Spleen (tissue), 11 donors: Measurements from ENCODE around the gene SSR4. TPM values are rescaled to one million over a fixed set of nuclear protein-coding genes. Genes with fewer than 3 reads are reported as not detected.

Source experiments
- DNase-seq: peaks from one replicate; pipeline ENCODE4 v3.0.0-alpha.2; 2020
- H3K27ac ChIP-seq, 8 donors: fragments of 200-600 bp; sonication (generic) in 7 of 8; 1 replicate in 4 of 8; 2 replicates in 4 of 8; pipeline versions ENCODE4 v1.5.0 to v1.8.0; 2016 to 2021; ENCODE audit warnings: inconsistent platforms in 4 of 8, mild to moderate bottlenecking in 4 of 8, moderate library complexity in 1 of 8
- H3K27me3 ChIP-seq, 7 donors: fragments of 200-600 bp; sonication (generic) in 6 of 7; replicated peaks in 1 of 7; 1 replicate in 4 of 7; 2 replicates in 3 of 7; pipeline versions ENCODE4 v1.5.0 to v1.8.0; 2016 to 2021; ENCODE audit warnings: inconsistent platforms in 3 of 7, mild to moderate bottlenecking in 1 of 7
- H3K36me3 ChIP-seq, 6 donors: fragments of 200-600 bp; sonication (generic) in 5 of 6; 1 replicate in 4 of 6; 2 replicates in 2 of 6; pipeline versions ENCODE4 v1.5.0 to v1.8.0; 2016 to 2021; ENCODE audit warnings: inconsistent platforms in 2 of 6
- H3K4me1 ChIP-seq, 6 donors: fragments of 200-600 bp; sonication (generic) in 5 of 6; 1 replicate in 3 of 6; 2 replicates in 3 of 6; pipeline versions ENCODE4 v1.5.0 to v1.8.0; 2016 to 2021; ENCODE audit warnings: inconsistent platforms in 3 of 6
- H3K4me3 ChIP-seq, 8 donors: fragments of 200-600 bp; sonication (generic) in 7 of 8; 1 replicate in 4 of 8; 2 replicates in 4 of 8; pipeline versions ENCODE4 v1.5.0 to v1.8.0; 2016 to 2021; ENCODE audit warnings: inconsistent platforms in 4 of 8, mild to moderate bottlenecking in 4 of 8, moderate library complexity in 2 of 8
- H3K9me3 ChIP-seq, 8 donors: fragments of 200-600 bp; sonication (generic) in 7 of 8; 1 replicate in 4 of 8; 2 replicates in 4 of 8; pipeline versions ENCODE4 v1.5.0 to v1.8.0; 2016 to 2021; ENCODE audit warnings: inconsistent platforms in 4 of 8
- CTCF ChIP-seq, 11 experiments: fragments of 200-600 bp in 7 of 11; fragments of 450-650 bp in 4 of 11; sonication (generic) in 4 of 11; IDR thresholded peaks in 8 of 11; conservative IDR thresholded peaks in 3 of 11; 1 replicate in 7 of 11; 2 replicates in 4 of 11; pipeline versions ENCODE4 v1.4.0 to v1.8.0; 2016 to 2021; ENCODE audit warnings: antibody characterized with exemption in 11 of 11, inconsistent platforms in 4 of 11, mild to moderate bottlenecking in 1 of 11
- POLR2A ChIP-seq, 3 donors: fragments of 450-650 bp; IDR thresholded peaks; one replicate each; pipeline ENCODE4 v1.5.1; 2017; ENCODE audit warnings: antibody characterized with exemption in 3 of 3, mild to moderate bottlenecking in 1 of 3
- POLR2AphosphoS5 ChIP-seq, 3 donors: sonication (generic); formaldehyde crosslinking; IDR thresholded peaks; one replicate each; pipeline ENCODE4 v1.5.1; 2017; ENCODE audit warnings: antibody characterized with exemption in 3 of 3
- WGBS, 5 donors: extraction: QIAGEN DNeasy Blood & Tissue Kit in 3 of 5; methylation state at CpG; one replicate each; pipeline versions ENCODE4 v1.1.5 to v1.1.7; 2013 to 2018; 5-methylcytosine and 5-hydroxymethylcytosine counted together
- intact Hi-C: fragments of 100-400 bp; cut with DNase I; formaldehyde crosslinking; loops from one replicate; pipeline ENCODE4 v1.15.0; 2023; ENCODE audit warnings: low total_unique reads
- polyA plus RNA-seq, 3 donors: library from polyadenylated mRNA; stranded (reverse); fragments of 200-250 nt; gene quantifications; one replicate each; pipeline ENCODE4 v1.2.1, GENCODE V29; 2013
- total RNA-seq, 7 donors: library from RNA; depleted of rRNA in 3 of 7; stranded (reverse); fragments of >200 nt in 3 of 7; fragmentation: NEBNext Ultra II Directional in 4 of 7; extraction: Animal tissue kit (Norgen Biotek cat#: 25700) in 4 of 7; gene quantifications; one replicate each; pipeline versions ENCODE4 v1.1.0 to v1.2.1, GENCODE V29; 2016 to 2021
- donor health status: healthy with polysubstance abuse.
- donor health status: DM: no; HTN: no; CAD: no; lungs with moderate emphysema.
- donor health status: DM: no; HTN: no; CAD: no.
- donor health status: Bipolar disorder and iron deficiency.
- donor health status: healthy.
- donor health status: DM: no; HTN: no; CAD: no.
- donor health status: DM: yes; HTN: yes; CAD: no.

Gene SSR4
- total and polyA plus RNA-seq, 10 donors, result 144 to 488 (median 255) TPM

DNA sequence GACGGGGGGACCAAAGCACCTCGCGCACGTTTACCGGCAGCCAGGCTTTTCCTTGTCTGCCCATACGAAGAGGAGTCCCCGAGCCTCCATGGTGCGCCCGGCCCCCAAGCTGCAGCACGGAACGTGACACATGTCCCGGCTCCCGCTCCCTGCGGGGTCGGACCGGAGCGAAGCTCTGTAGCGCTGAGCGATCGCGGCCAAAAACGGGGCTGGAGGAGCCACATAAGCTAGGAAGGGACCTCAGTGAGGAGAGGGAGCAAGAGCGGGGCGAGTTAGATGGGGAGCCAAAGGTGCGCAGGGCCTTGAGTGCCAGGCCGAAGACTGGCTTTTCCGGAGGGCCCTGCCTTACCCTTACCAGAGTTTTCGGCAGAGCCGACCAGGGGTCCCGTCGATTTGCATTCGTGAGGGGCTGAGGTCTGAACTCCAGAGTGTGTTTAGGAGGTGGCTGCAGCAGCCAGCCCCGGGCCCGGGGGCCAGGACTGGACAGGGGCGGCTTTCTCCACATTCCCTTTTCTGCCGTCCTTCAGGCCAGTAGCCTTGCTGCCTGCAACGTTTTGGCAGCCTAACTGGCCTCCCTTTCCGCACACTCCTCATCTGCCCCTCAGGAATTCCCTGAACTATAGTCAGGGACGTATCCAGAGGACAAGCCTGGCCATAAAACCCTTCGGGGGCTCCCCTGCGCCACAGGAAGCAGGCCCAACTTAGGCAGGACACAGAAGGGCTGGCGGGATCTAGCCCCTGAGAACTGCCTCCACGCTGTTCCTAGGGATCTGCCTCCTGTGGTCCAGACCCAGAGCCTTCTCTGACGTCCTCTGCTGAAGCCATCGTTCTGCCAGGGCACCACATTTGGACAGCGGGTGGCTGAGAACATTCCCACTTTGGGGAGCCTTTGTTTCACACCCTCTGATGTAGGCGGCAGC is 689 bp downstream of the SSR4 start:
- Histone ChIP-seq H3K36me3 (peaks cover 0 to 58% (median 19%) of the 10 kb centered on the region in 6 donors), H3K27ac (peak overlapping the region; percentile 82 to 98 (median 96)), H3K27me3 (no peaks in the 10 kb centered on the region), H3K9me3 (peaks cover 0 to 22% (median 0%) of the 10 kb centered on the region in 8 donors), H3K4me1 (peaks cover 5 to 57% (median 30%) of the 10 kb centered on the region in 6 donors), H3K4me3 (peak overlapping the region; percentile 60 to 83 (median 66))
- TF ChIP-seq POLR2AphosphoS5 (IDR thresholded peaks at IDR 0.05), result no peak
- TF ChIP-seq POLR2A (IDR thresholded peaks at IDR 0.05), result no peak
- no peak for TF ChIP-seq CTCF (IDR thresholded peaks at IDR 0.05 in 8 of 11, conservative IDR thresholded peaks at IDR 0.05 in 3 of 11)
- WGBS, 5 donors, result 8 to 45% (median 14%) methylated on average over 13 to 47 of the region's 47 CpGs
- no peak for DNase-seq
- intact Hi-C loops, result no loop called here

- peaks cover 0 to 35% (median 19%) of the 10 kb centered on the region in 6 donors for H3K36me3 ChIP-seq
- 92 to 94% (median 93%) methylated on average over 7 to 15 of the region's 15 CpGs; no CpG with 5 or more reads in 1 of the 5 donors for WGBS, 5 donors
- TF ChIP-seq POLR2AphosphoS5 (IDR thresholded peaks at IDR 0.05) (no peak), CTCF (IDR thresholded peaks at IDR 0.05 in 8 of 11, conservative IDR thresholded peaks at IDR 0.05 in 3 of 11) (no peak), POLR2A (IDR thresholded peaks at IDR 0.05) (no peak)
- intact Hi-C loops, result no loop called here
- H3K27me3 ChIP-seq, result no peaks in the 10 kb centered on the region
- DNase-seq, result no peak
- H3K27ac ChIP-seq, result no peak overlapping the region
- H3K4me3 ChIP-seq, result no peak overlapping the region
- peaks cover 5 to 39% (median 26%) of the 10 kb centered on the region in 6 donors for H3K4me1 ChIP-seq
- H3K9me3 ChIP-seq, result peaks cover 0 to 22% (median 0%) of the 10 kb centered on the region in 8 donors
Observed at GRCh38 chrX:153797415-153798015, 3.0 kb downstream of the SSR4 start.

GRCh38 chrX:153799326-153799725 is 4.9 kb downstream of the SSR4 start:
- Histone ChIP-seq H3K36me3 (peaks cover 0 to 35% (median 19%) of the 10 kb centered on the region in 6 donors), H3K4me1 (peaks cover 5 to 28% (median 17%) of the 10 kb centered on the region in 6 donors), H3K27ac (no peak overlapping the region), H3K9me3 (peaks cover 0 to 15% (median 0%) of the 10 kb centered on the region in 8 donors), H3K27me3 (no peaks in the 10 kb centered on the region), H3K4me3 (no peak overlapping the region)
- no peak for DNase-seq
- 89 to 92% (median 90%) methylated on average over 5 of the region's 5 CpGs; no CpG with 5 or more reads in 1 of the 5 donors for WGBS, 5 donors
- TF ChIP-seq CTCF (IDR thresholded peaks at IDR 0.05 in 8 of 11, conservative IDR thresholded peaks at IDR 0.05 in 3 of 11) (no peak), POLR2A (IDR thresholded peaks at IDR 0.05) (no peak), POLR2AphosphoS5 (IDR thresholded peaks at IDR 0.05) (peak in 1 of 3 donors; percentile 9)
- intact Hi-C loops, result no loop called here
